ENCODE data around the gene TRPM4. TPM values are rescaled to one million over a fixed set of nuclear protein-coding genes. Genes with fewer than 3 reads are reported as not detected.

The TRPM4 gene
- total and polyA plus RNA-seq, 2 of the 13 experiments (the other 11 are each of a cell fraction or from before 2014, with no cell fraction given): 1.9 to 4.3 TPM

DNA sequence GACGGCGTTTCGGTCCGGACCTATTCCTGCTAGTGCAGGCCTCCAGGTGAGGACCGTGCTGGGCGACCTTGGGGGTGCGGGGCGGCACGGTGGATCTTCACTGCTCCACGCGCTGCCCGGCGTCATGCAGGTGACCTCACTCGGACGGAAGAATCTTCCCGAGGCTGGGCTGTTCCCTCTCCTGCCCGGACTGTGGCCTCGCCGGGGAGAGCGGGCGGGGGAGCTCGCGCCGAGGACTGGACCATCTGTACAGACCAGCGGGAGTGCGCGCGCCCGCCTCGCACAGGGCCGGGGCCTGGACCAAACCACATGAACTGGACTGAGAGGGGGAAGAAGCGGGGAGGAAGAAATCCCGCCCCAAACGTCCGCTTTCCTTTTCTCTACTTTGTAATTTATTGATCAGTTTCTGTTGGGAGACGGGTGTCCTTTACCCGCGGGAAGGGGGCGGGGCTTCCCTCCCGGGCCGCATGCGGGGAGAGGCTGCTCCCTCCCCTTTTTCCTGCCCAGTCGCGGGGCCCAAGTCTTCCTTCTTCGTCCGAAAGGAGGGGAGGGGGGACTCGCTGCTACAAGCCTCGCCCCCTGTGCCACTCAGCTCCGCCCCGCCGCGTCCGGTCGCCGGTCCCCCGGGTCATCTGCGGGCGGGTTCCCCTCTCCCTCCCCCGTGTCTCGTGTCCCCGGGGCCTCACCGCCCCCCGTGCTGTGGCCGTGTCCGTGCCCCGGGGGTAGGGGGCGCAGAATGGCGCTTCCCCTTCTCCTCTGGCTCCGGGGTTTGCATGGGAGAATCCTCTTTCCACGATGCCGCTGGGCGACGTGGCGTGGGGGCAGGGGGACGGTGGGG, 7.3 kb upstream of the TRPM4 start (continued):
- TF ChIP-seq, protein P1, sequence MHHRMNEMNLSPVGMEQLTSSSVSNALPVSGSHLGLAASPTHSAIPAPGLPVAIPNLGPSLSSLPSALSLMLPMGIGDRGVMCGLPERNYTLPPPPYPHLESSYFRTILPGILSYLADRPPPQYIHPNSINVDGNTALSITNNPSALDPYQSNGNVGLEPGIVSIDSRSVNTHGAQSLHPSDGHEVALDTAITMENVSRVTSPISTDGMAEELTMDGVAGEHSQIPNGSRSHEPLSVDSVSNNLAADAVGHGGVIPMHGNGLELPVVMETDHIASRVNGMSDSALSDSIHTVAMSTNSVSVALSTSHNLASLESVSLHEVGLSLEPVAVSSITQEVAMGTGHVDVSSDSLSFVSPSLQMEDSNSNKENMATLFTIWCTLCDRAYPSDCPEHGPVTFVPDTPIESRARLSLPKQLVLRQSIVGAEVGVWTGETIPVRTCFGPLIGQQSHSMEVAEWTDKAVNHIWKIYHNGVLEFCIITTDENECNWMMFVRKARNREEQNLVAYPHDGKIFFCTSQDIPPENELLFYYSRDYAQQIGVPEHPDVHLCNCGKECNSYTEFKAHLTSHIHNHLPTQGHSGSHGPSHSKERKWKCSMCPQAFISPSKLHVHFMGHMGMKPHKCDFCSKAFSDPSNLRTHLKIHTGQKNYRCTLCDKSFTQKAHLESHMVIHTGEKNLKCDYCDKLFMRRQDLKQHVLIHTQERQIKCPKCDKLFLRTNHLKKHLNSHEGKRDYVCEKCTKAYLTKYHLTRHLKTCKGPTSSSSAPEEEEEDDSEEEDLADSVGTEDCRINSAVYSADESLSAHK (CRISPR knock-in tag; IDR thresholded peaks at IDR 0.05; ENCODE audit: borderline replicate concordance): 0 out of 2 replicates have a peak, but pooled peaks have one; percentile 2
- TF ChIP-seq RXRB (CRISPR knock-in tag; IDR thresholded peaks at IDR 0.05; ENCODE audit: borderline replicate concordance) (no peak; the same call in 1 of the 2 replicates), AGO2 (optimal IDR thresholded peaks at IDR 0.05; ENCODE audit: low read depth, low read length) (peak; percentile 38), ZNF644 (CRISPR knock-in tag; IDR thresholded peaks at IDR 0.05; ENCODE audit: low read depth) (no peak), FIP1L1 (IDR thresholded peaks at IDR 0.05; ENCODE audit: borderline replicate concordance, insufficient read depth, low read depth, low read length) (0 out of 2 replicates have a peak, but pooled peaks have one; percentile 36), KDM5A (IDR thresholded peaks at IDR 0.05; ENCODE audit: borderline replicate concordance, low read length) (0 out of 2 replicates have a peak, but pooled peaks have one; percentile 0), SP2 (CRISPR knock-in tag; IDR thresholded peaks at IDR 0.05) (peak; percentile 48), ZNF564 (CRISPR knock-in tag; IDR thresholded peaks at IDR 0.05) (peak; percentile 60; the same call in 1 of the 2 replicates), ZNF225 (CRISPR knock-in tag; IDR thresholded peaks at IDR 0.05) (peak; percentile 12; the same call in 1 of the 2 replicates), GFI1 (CRISPR knock-in tag; IDR thresholded peaks at IDR 0.05; ENCODE audit: borderline replicate concordance) (peak; percentile 37; the same call in 1 of the 2 replicates), ONECUT2 (CRISPR knock-in tag; IDR thresholded peaks at IDR 0.05) (peak; percentile 87), ZIK1 (CRISPR knock-in tag; IDR thresholded peaks at IDR 0.05; ENCODE audit: borderline replicate concordance, low read depth) (peak; percentile 49; the same call in 1 of the 2 replicates), FOXO1 (CRISPR knock-in tag; IDR thresholded peaks at IDR 0.05) (peak; percentile 32; the same call in 1 of the 2 replicates), ZNF383 (CRISPR knock-in tag; IDR thresholded peaks at IDR 0.05; ENCODE audit: borderline replicate concordance) (0 out of 2 replicates have a peak, but pooled peaks have one; percentile 28)
- TF ChIP-seq, protein P2, sequence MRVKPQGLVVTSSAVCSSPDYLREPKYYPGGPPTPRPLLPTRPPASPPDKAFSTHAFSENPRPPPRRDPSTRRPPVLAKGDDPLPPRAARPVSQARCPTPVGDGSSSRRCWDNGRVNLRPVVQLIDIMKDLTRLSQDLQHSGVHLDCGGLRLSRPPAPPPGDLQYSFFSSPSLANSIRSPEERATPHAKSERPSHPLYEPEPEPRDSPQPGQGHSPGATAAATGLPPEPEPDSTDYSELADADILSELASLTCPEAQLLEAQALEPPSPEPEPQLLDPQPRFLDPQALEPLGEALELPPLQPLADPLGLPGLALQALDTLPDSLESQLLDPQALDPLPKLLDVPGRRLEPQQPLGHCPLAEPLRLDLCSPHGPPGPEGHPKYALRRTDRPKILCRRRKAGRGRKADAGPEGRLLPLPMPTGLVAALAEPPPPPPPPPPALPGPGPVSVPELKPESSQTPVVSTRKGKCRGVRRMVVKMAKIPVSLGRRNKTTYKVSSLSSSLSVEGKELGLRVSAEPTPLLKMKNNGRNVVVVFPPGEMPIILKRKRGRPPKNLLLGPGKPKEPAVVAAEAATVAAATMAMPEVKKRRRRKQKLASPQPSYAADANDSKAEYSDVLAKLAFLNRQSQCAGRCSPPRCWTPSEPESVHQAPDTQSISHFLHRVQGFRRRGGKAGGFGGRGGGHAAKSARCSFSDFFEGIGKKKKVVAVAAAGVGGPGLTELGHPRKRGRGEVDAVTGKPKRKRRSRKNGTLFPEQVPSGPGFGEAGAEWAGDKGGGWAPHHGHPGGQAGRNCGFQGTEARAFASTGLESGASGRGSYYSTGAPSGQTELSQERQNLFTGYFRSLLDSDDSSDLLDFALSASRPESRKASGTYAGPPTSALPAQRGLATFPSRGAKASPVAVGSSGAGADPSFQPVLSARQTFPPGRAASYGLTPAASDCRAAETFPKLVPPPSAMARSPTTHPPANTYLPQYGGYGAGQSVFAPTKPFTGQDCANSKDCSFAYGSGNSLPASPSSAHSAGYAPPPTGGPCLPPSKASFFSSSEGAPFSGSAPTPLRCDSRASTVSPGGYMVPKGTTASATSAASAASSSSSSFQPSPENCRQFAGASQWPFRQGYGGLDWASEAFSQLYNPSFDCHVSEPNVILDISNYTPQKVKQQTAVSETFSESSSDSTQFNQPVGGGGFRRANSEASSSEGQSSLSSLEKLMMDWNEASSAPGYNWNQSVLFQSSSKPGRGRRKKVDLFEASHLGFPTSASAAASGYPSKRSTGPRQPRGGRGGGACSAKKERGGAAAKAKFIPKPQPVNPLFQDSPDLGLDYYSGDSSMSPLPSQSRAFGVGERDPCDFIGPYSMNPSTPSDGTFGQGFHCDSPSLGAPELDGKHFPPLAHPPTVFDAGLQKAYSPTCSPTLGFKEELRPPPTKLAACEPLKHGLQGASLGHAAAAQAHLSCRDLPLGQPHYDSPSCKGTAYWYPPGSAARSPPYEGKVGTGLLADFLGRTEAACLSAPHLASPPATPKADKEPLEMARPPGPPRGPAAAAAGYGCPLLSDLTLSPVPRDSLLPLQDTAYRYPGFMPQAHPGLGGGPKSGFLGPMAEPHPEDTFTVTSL (CRISPR knock-in tag; IDR thresholded peaks at IDR 0.05; ENCODE audit: borderline replicate concordance): 0 out of 2 replicates have a peak, but pooled peaks have one; percentile 28
- TF ChIP-seq, protein P3, sequence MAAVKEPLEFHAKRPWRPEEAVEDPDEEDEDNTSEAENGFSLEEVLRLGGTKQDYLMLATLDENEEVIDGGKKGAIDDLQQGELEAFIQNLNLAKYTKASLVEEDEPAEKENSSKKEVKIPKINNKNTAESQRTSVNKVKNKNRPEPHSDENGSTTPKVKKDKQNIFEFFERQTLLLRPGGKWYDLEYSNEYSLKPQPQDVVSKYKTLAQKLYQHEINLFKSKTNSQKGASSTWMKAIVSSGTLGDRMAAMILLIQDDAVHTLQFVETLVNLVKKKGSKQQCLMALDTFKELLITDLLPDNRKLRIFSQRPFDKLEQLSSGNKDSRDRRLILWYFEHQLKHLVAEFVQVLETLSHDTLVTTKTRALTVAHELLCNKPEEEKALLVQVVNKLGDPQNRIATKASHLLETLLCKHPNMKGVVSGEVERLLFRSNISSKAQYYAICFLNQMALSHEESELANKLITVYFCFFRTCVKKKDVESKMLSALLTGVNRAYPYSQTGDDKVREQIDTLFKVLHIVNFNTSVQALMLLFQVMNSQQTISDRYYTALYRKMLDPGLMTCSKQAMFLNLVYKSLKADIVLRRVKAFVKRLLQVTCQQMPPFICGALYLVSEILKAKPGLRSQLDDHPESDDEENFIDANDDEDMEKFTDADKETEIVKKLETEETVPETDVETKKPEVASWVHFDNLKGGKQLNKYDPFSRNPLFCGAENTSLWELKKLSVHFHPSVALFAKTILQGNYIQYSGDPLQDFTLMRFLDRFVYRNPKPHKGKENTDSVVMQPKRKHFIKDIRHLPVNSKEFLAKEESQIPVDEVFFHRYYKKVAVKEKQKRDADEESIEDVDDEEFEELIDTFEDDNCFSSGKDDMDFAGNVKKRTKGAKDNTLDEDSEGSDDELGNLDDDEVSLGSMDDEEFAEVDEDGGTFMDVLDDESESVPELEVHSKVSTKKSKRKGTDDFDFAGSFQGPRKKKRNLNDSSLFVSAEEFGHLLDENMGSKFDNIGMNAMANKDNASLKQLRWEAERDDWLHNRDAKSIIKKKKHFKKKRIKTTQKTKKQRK (IDR thresholded peaks at IDR 0.05; ENCODE audit: low read length): no peak

Data from HepG2 (cell line).